Measurements from ENCODE around the gene HOXD9. TPM values are rescaled to one million over a fixed set of nuclear protein-coding genes. Genes with fewer than 3 reads are reported as not detected.

The HOXD9 gene
- total RNA-seq, 6 donors from 2014 or later = 0.40 to 1.2 TPM; not detected in 4

GRCh38 chr2:176085120-176085788 lies 37.3 kb upstream of the HOXD9 start:
- peaks cover 0 to 22% (median 12%) of the 10 kb centered on the region in 4 donors for H3K9me3 ChIP-seq
- no peak overlapping the region for H3K27ac ChIP-seq
- DNase-seq = peak in 1 of 2 donors; percentile 56
- H3K4me3 ChIP-seq = no peak overlapping the region
- WGBS, 2 donors = 6 to 8% methylated on average over 19 to 40 of the region's 40 CpGs
- no peaks in the 10 kb centered on the region for H3K36me3 ChIP-seq
- no peak for TF ChIP-seq CTCF (IDR thresholded peaks at IDR 0.05)
- TF ChIP-seq POLR2AphosphoS5 (IDR thresholded peaks at IDR 0.05) = no peak
- no peak for TF ChIP-seq POLR2A (IDR thresholded peaks at IDR 0.05)
- no peak for TF ChIP-seq EP300 (IDR thresholded peaks at IDR 0.05)
- H3K4me1 ChIP-seq = peaks cover 12 to 52% (median 18%) of the 10 kb centered on the region in 4 donors
- ATAC-seq (ENCODE audit: low FRiP score in 2 of 2) = no peak
- peaks cover 0 to 96% (median 72%) of the 10 kb centered on the region in 4 donors for H3K27me3 ChIP-seq

GRCh38 chr2:176085861-176086771 lies 36.4 kb upstream of the HOXD9 start:
- Histone ChIP-seq H3K27ac (no peak overlapping the region), H3K9me3 (peaks cover 0 to 17% (median 5%) of the 10 kb centered on the region in 4 donors), H3K4me1 (peaks cover 8 to 45% (median 13%) of the 10 kb centered on the region in 4 donors), H3K27me3 (peaks cover 0 to 92% (median 65%) of the 10 kb centered on the region in 4 donors), H3K36me3 (no peaks in the 10 kb centered on the region), H3K4me3 (no peak overlapping the region)
- DNase-seq (peak in 1 of 2 donors; percentile 56), ATAC-seq (ENCODE audit: low FRiP score in 2 of 2) (no peak)
- WGBS, 2 donors = 2 to 5% methylated on average over 29 to 46 of the region's 46 CpGs
- TF ChIP-seq CTCF (IDR thresholded peaks at IDR 0.05) = peak in 1 of 6 experiments; percentile 8
- TF ChIP-seq EP300 (IDR thresholded peaks at IDR 0.05) = no peak

- peak overlapping the region in 1 of 4 donors; percentile 15 for H3K4me3 ChIP-seq
- H3K27ac ChIP-seq = no peak overlapping the region
- peaks cover 0 to 8% (median 2%) of the 10 kb centered on the region in 4 donors for H3K9me3 ChIP-seq
- TF ChIP-seq EP300 (IDR thresholded peaks at IDR 0.05) = no peak
- no peak for TF ChIP-seq POLR2A (IDR thresholded peaks at IDR 0.05)
- no peak for TF ChIP-seq POLR2AphosphoS5 (IDR thresholded peaks at IDR 0.05)
- no peak for TF ChIP-seq CTCF (IDR thresholded peaks at IDR 0.05)
- 24 to 26% methylated on average over 23 to 29 of the region's 29 CpGs for WGBS, 2 donors
- no peaks in the 10 kb centered on the region for H3K36me3 ChIP-seq
- H3K4me1 ChIP-seq = peaks cover 14 to 47% (median 14%) of the 10 kb centered on the region in 4 donors
- DNase-seq = peak in 1 of 2 donors; percentile 78
- peaks cover 0 to 92% (median 61%) of the 10 kb centered on the region in 4 donors for H3K27me3 ChIP-seq
- no peak for ATAC-seq (ENCODE audit: low FRiP score in 2 of 2)
These were observed 35.0 kb upstream of the HOXD9 start for GRCh38 chr2:176087330-176088047.

GRCh38 chr2:176088048-176088936 lies 34.2 kb upstream of the HOXD9 start:
- DNase-seq (peak in 1 of 2 donors; percentile 91), ATAC-seq (ENCODE audit: low FRiP score in 2 of 2) (peak; percentile 44 to 82)
- peaks cover 0 to 92% (median 62%) of the 10 kb centered on the region in 4 donors for H3K27me3 ChIP-seq
- H3K4me3 ChIP-seq = peak overlapping the region in 2 of 4 donors; percentile 4 to 15
- WGBS, 2 donors = 8 to 9% methylated on average over 19 to 49 of the region's 49 CpGs
- H3K27ac ChIP-seq = no peak overlapping the region
- no peaks in the 10 kb centered on the region for H3K36me3 ChIP-seq
- peaks cover 17 to 50% (median 20%) of the 10 kb centered on the region in 4 donors for H3K4me1 ChIP-seq
- H3K9me3 ChIP-seq = peaks cover 0 to 7% (median 0%) of the 10 kb centered on the region in 4 donors
- no peak for TF ChIP-seq POLR2AphosphoS5 (IDR thresholded peaks at IDR 0.05)
- TF ChIP-seq POLR2A (IDR thresholded peaks at IDR 0.05) = no peak
- TF ChIP-seq CTCF (IDR thresholded peaks at IDR 0.05) = peak; percentile 12 to 63 (median 58)
